Left ventricle myocardium inferior (tissue), 1 donor: ENCODE data around the gene SLC25A26. TPM values are rescaled to one million over a fixed set of nuclear protein-coding genes. Genes with fewer than 3 reads are reported as not detected.
A peak's percentile ranks its signal among the peaks of the same experiment; 100 is the strongest.

Source experiments
- DNase-seq: peaks from one replicate; pipeline ENCODE4 v3.0.0-alpha.2; 2020
- H3K27ac ChIP-seq: fragments of 200-600 bp; replicated peaks from 2 replicates; pipeline ENCODE4 v1.8.0; 2021
- H3K27me3 ChIP-seq: fragments of 200-600 bp; 2 replicates; pipeline ENCODE4 v1.8.0; 2021; ENCODE audit warnings: low read depth
- H3K36me3 ChIP-seq: fragments of 200-600 bp; 2 replicates; pipeline ENCODE4 v1.8.0; 2021
- H3K4me1 ChIP-seq: fragments of 200-600 bp; 2 replicates; pipeline ENCODE4 v1.8.0; 2021
- H3K4me3 ChIP-seq: fragments of 200-600 bp; 2 replicates; pipeline ENCODE4 v1.8.0; 2021; ENCODE audit warnings: mild to moderate bottlenecking, moderate library complexity
- H3K9me3 ChIP-seq: fragments of 200-600 bp; replicated peaks from 2 replicates; pipeline ENCODE4 v1.8.0; 2021
- intact Hi-C: fragments of 100-400 bp; cut with micrococcal nuclease; formaldehyde crosslinking; loops from one replicate; pipeline ENCODE4 v1.11.0; 2022
- total RNA-seq: library from RNA; stranded (reverse); fragmentation: NEBNext Ultra II Directional; extraction: Animal tissue kit (Norgen Biotek cat#: 25700); gene quantifications from one replicate; pipeline ENCODE4 v1.2.1, GENCODE V29; 2021
- TF ChIP-seq, protein P1 (sequence below): fragments of 200-600 bp; IDR thresholded peaks from 2 replicates; pipeline ENCODE4 v1.8.0; 2021; ENCODE audit warnings: antibody characterized with exemption, mild to moderate bottlenecking, borderline replicate concordance
- donor health status: DM: no; HTN: yes; CAD: no; lungs with severe emphysema.

SLC25A26 gene
- total RNA-seq, 1 donor from 2014 or later: 40.7 TPM

DNA sequence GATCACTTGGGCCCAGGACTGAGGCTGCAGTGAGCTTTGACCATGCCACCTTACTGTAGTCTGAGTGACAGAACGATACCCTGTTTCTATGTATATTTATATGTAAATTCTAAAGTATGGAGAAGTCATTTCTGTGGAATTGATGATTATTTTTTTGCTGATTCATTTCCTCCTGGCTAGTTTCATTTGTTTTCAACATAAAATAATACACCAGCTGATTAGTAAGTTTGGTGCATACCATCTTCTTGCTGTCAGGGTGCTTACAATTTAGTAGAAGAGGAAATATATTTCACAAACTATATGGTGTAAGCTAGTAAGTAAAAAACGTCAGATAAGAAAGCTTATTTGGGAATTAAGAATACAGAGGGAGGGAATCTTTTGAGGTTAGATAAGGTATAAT is 36.0 kb downstream of the SLC25A26 start:
- Histone ChIP-seq H3K4me1 (peaks cover 26% of the 10 kb centered on the region), H3K4me3 (no peak overlapping the region), H3K9me3 (no peaks in the 10 kb centered on the region), H3K27ac (no peak overlapping the region), H3K36me3 (peaks cover 3% of the 10 kb centered on the region), H3K27me3 (no peaks in the 10 kb centered on the region)
- intact Hi-C loops: no loop called here
- DNase-seq: no peak
- TF ChIP-seq, protein P1, sequence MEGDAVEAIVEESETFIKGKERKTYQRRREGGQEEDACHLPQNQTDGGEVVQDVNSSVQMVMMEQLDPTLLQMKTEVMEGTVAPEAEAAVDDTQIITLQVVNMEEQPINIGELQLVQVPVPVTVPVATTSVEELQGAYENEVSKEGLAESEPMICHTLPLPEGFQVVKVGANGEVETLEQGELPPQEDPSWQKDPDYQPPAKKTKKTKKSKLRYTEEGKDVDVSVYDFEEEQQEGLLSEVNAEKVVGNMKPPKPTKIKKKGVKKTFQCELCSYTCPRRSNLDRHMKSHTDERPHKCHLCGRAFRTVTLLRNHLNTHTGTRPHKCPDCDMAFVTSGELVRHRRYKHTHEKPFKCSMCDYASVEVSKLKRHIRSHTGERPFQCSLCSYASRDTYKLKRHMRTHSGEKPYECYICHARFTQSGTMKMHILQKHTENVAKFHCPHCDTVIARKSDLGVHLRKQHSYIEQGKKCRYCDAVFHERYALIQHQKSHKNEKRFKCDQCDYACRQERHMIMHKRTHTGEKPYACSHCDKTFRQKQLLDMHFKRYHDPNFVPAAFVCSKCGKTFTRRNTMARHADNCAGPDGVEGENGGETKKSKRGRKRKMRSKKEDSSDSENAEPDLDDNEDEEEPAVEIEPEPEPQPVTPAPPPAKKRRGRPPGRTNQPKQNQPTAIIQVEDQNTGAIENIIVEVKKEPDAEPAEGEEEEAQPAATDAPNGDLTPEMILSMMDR: no peak

DNA sequence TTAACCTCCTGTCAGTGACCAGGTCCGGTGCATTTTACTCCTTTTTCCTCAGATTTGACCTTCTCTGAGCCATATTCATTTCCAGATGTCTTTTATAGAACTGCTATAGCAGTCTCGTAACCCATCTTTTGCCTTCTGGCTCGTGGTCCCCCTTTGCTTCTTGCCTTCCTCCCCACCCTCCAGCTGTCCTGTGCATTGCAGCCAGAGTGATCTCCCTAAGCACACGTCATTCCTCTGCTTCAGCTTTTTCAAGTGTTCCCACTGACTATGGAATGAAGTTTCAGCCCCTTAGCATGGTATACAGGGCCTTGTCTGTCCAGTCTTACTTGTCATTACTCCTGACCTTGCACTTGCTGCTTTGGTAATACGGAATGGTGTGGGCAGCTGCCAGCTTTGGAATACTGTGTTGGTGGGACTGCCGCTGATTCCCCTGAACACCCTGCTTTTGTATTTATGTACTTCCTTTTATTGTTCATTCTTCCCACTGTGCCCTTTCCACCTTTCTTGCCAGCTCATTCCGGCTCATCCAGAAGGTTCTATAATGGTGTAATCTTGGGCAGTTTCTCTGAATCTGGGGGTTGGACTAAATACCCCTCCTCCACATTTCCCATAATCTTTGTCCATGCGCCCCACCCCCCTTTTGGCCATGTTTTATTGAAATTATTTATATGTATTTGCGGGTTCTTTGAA is 38.9 kb downstream of the SLC25A26 start:
- intact Hi-C loops: no loop called here
- Histone ChIP-seq H3K36me3 (peaks cover 12% of the 10 kb centered on the region), H3K27me3 (no peaks in the 10 kb centered on the region), H3K4me1 (peaks cover 27% of the 10 kb centered on the region), H3K9me3 (no peaks in the 10 kb centered on the region), H3K4me3 (no peak overlapping the region), H3K27ac (peak overlapping the region; percentile 46)
- no peak for DNase-seq
- TF ChIP-seq, protein P1: no peak

DNA sequence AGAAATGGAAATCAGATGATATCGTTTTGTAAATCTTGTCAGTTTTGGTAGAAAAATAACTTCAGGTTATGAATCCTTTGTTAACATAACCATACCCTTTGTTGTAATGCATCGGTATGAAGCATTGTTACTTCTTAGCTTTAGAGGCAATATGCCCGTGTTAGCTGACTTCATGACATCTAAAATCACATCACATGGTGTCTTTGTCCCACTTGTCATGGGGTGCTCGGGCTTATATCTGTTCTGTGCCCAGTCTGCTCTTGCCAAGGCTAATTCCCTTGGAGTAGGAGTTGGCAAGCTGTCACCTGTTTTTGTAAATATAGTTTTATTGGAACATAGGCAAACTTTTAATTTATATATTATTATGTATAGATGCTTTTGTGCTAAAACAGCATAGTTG is 39.6 kb downstream of the SLC25A26 start:
- H3K27me3 ChIP-seq: no peaks in the 10 kb centered on the region
- intact Hi-C loops: no loop called here
- no peaks in the 10 kb centered on the region for H3K9me3 ChIP-seq
- no peak overlapping the region for H3K4me3 ChIP-seq
- TF ChIP-seq, protein P1: no peak
- peaks cover 27% of the 10 kb centered on the region for H3K4me1 ChIP-seq
- DNase-seq: no peak
- peaks cover 12% of the 10 kb centered on the region for H3K36me3 ChIP-seq
- H3K27ac ChIP-seq: peak overlapping the region; percentile 46

DNA sequence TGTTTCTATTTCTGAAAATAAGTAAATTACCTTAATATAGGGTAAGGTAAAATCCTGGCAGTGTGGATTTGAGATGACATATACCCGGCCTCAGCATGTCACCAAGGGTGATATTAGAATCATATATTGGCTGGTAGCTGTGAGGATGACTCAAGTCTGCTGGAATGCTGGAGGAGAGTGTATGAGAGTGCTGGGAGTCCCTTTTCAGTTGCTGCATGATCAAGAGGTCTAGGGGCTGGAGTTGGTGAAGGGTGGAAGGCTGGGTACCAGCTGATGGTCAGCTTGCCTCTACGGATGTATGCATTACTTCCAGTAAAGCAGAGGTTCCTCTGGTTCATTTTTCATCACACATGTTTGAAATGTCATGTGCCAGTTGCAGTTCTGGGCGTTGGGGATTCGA is 40.6 kb downstream of the SLC25A26 start:
- no peak overlapping the region for H3K27ac ChIP-seq
- TF ChIP-seq, protein P1: no peak
- no peaks in the 10 kb centered on the region for H3K9me3 ChIP-seq
- H3K4me1 ChIP-seq: peaks cover 27% of the 10 kb centered on the region
- H3K36me3 ChIP-seq: peaks cover 12% of the 10 kb centered on the region
- no peaks in the 10 kb centered on the region for H3K27me3 ChIP-seq
- H3K4me3 ChIP-seq: no peak overlapping the region
- intact Hi-C loops: no loop called here
- DNase-seq: no peak

DNA sequence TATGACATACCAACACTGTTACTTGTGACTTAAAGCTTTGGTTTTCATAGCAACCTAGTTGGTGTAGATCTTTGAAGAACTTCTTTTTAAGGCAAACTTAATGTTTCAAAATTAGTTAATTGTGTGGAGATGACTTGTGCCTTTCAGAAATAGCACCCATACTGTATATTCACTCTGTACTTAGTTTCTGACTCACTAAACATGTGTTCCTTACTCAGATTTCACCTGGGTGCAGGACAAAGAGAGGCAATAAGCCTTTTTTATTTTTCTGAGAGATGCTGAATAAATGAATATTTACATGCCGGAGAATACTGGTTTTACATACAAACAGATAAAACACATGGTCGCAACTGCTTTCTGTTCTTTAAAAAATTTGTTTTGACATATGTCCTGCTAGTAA is 44.8 kb downstream of the SLC25A26 start:
- H3K4me1 ChIP-seq: peaks cover 16% of the 10 kb centered on the region
- no peaks in the 10 kb centered on the region for H3K27me3 ChIP-seq
- DNase-seq: no peak
- H3K4me3 ChIP-seq: no peak overlapping the region
- peaks cover 14% of the 10 kb centered on the region for H3K36me3 ChIP-seq
- no peaks in the 10 kb centered on the region for H3K9me3 ChIP-seq
- intact Hi-C loops: no loop called here
- TF ChIP-seq, protein P1: no peak
- no peak overlapping the region for H3K27ac ChIP-seq
